CD4-positive, CD25-positive, alpha-beta regulatory T cell (primary cell): Measurements from ENCODE around the gene AQP11. TPM values are rescaled to one million over a fixed set of nuclear protein-coding genes. Genes with fewer than 3 reads are reported as not detected.
"Not testable (repeated sequence)": the region's sequence is repeated elsewhere in the genome, so short reads cannot be mapped to it uniquely, and the experiment has no call there.

ENCODE experiments used
- ATAC-seq, 2 donors: fragments of 150-1000 bp; cut with Tn5 transposase; one replicate each; pipeline ENCODE4 v1.10.0; 2021; ENCODE audit warnings: low read depth in 2 of 2, moderate number of reproducible peaks in 2 of 2, moderate library complexity in 1 of 2
- DNase-seq, 3 donors: peaks; one replicate each; pipeline versions ENCODE4 v3.0.0 to v3.0.0-alpha.2; 2012 to 2022; ENCODE audit warnings: mixed read lengths in 1 of 3
- H3K27ac ChIP-seq: one replicate; pipeline ENCODE4 v1.7.0; 2013; ENCODE audit warnings: mild to moderate bottlenecking, low read length; ENCODE audit not compliant: insufficient read depth, poor library complexity, severe bottlenecking
- H3K27me3 ChIP-seq: one replicate; pipeline ENCODE4 v1.7.0; 2013; ENCODE audit warnings: low read length; ENCODE audit not compliant: control insufficient read depth, insufficient read depth
- H3K36me3 ChIP-seq: one replicate; pipeline ENCODE4 v1.7.0; 2013; ENCODE audit warnings: mild to moderate bottlenecking, low read length, moderate library complexity; ENCODE audit not compliant: control insufficient read depth, insufficient read depth
- H3K4me1 ChIP-seq: 2 replicates; pipeline ENCODE4 v1.7.0; 2013; ENCODE audit warnings: mild to moderate bottlenecking, low read length; ENCODE audit not compliant: insufficient read depth, control insufficient read depth, poor library complexity, severe bottlenecking
- H3K4me3 ChIP-seq: one replicate; pipeline ENCODE4 v1.7.0; 2013; ENCODE audit warnings: low read depth, mild to moderate bottlenecking, low read length, moderate library complexity
- H3K9me3 ChIP-seq, 2 experiments: 1 replicate in 1 of 2; 2 replicates in 1 of 2; pipeline ENCODE4 v1.7.0; 2013; ENCODE audit warnings: low read length in 2 of 2, mild to moderate bottlenecking in 1 of 2, moderate library complexity in 1 of 2; ENCODE audit not compliant: control insufficient read depth in 2 of 2
- H3K27ac Mint-ChIP-seq, 3 donors: one replicate each; pipeline ENCODE4 v1.8.0; 2020 to 2022; ENCODE audit warnings: mild to moderate bottlenecking in 3 of 3, mixed read lengths in 3 of 3, moderate library complexity in 2 of 3
- H3K27me3 Mint-ChIP-seq: one replicate; pipeline ENCODE4 v1.8.0; 2022; ENCODE audit warnings: mild to moderate bottlenecking, mixed read lengths
- H3K36me3 Mint-ChIP-seq: one replicate; pipeline ENCODE4 v1.8.0; 2020; ENCODE audit warnings: mixed read lengths
- H3K4me1 Mint-ChIP-seq, 4 donors: one replicate each; pipeline ENCODE4 v1.8.0; 2020 to 2022; ENCODE audit warnings: mixed read lengths in 4 of 4, mild to moderate bottlenecking in 1 of 4
- H3K4me3 Mint-ChIP-seq, 4 donors: one replicate each; pipeline ENCODE4 v1.8.0; 2020 to 2022; ENCODE audit warnings: mild to moderate bottlenecking in 4 of 4, mixed read lengths in 4 of 4, moderate library complexity in 3 of 4
- H3K9me3 Mint-ChIP-seq, 7 donors: one replicate each; pipeline ENCODE4 v1.8.0; 2020 to 2022; ENCODE audit warnings: mixed read lengths in 7 of 7, mild to moderate bottlenecking in 3 of 7, moderate library complexity in 2 of 7
- polyA plus RNA-seq, 4 donors: library from polyadenylated mRNA; unstranded; fragments of 300-500 nt; fragmentation: Illumina TruSeq; gene quantifications; one replicate each; pipeline ENCODE4 v1.2.3, GENCODE V29; 2021
- total RNA-seq: library from RNA; stranded (reverse); gene quantifications from one replicate; pipeline ENCODE4 v1.2.3, GENCODE V29; 2022

AQP11 gene
- total and polyA plus RNA-seq, 5 donors from 2014 or later, result 0.32 to 1.1 (median 0.47) TPM; not detected in 1

GRCh38 chr11:77630157-77630710 is 40.5 kb downstream of the AQP11 start:
- Histone ChIP-seq H3K36me3 (peaks cover 20% of the 10 kb centered on the region), H3K27ac (no peak overlapping the region), H3K27me3 (no peaks in the 10 kb centered on the region), H3K4me1 (no peaks in the 10 kb centered on the region), H3K4me3 (peak overlapping the region; percentile 4), H3K9me3 (no peaks in the 10 kb centered on the region)
- Mint-ChIP-seq H3K27ac (no peak overlapping the region), H3K4me1 (peaks cover 11 to 46% (median 29%) of the 10 kb centered on the region in 4 donors), H3K27me3 (no peaks in the 10 kb centered on the region), H3K9me3 (no peaks in the 10 kb centered on the region), H3K36me3 (peaks cover 10% of the 10 kb centered on the region), H3K4me3 (no peak overlapping the region)
- ATAC-seq (no peak), DNase-seq (no peak)

GRCh38 chr11:77633926-77634325 is 44.2 kb downstream of the AQP11 start:
- ATAC-seq, H3K27ac ChIP-seq, H3K27me3 ChIP-seq, H3K9me3 ChIP-seq, H3K27ac Mint-ChIP-seq, H3K4me3 ChIP-seq, H3K36me3 ChIP-seq, DNase-seq, H3K9me3 Mint-ChIP-seq, H3K27me3 Mint-ChIP-seq: not testable (repeated sequence)
- H3K4me1 ChIP-seq, result peaks cover 22% of the 10 kb centered on the region
- Mint-ChIP-seq H3K4me3 (peak overlapping the region in 1 of 4 donors; percentile 11), H3K36me3 (peaks cover 11% of the 10 kb centered on the region), H3K4me1 (peaks cover 26 to 63% (median 48%) of the 10 kb centered on the region in 4 donors)

GRCh38 chr11:77636731-77637344 is 47.1 kb downstream of the AQP11 start:
- peaks cover 0 to 4% (median 2%) of the 10 kb centered on the region in 7 donors for H3K9me3 Mint-ChIP-seq
- H3K36me3 ChIP-seq, result peaks cover 2% of the 10 kb centered on the region
- H3K4me3 ChIP-seq, result peak overlapping the region; percentile 93
- peaks cover 22% of the 10 kb centered on the region for H3K4me1 ChIP-seq
- peaks cover 8% of the 10 kb centered on the region for H3K27me3 Mint-ChIP-seq
- ATAC-seq (no peak), DNase-seq (no peak)
- peaks cover 0 to 3% of the 10 kb centered on the region in 2 experiments for H3K9me3 ChIP-seq
- H3K36me3 Mint-ChIP-seq, result peaks cover 11% of the 10 kb centered on the region
- H3K4me1 Mint-ChIP-seq, result peaks cover 15 to 49% (median 33%) of the 10 kb centered on the region in 4 donors
- H3K4me3 Mint-ChIP-seq, result peak overlapping the region; percentile 85 to 96 (median 94)
- no peak overlapping the region for H3K27ac ChIP-seq
- peaks cover 3% of the 10 kb centered on the region for H3K27me3 ChIP-seq
- H3K27ac Mint-ChIP-seq, result peak overlapping the region; percentile 76 to 93 (median 87)

- Mint-ChIP-seq H3K27me3 (peaks cover 16% of the 10 kb centered on the region), H3K9me3 (peaks cover 0 to 4% (median 2%) of the 10 kb centered on the region in 7 donors), H3K4me3 (peak within 1 kb of the TSS; percentile 85 to 96 (median 94)), H3K36me3 (peaks cover 11% of the 10 kb centered on the region), H3K27ac (peak within 1 kb of the TSS; percentile 92 to 94 (median 93)), H3K4me1 (peaks cover 15 to 44% (median 29%) of the 10 kb centered on the region in 4 donors)
- peaks cover 22% of the 10 kb centered on the region for H3K4me1 ChIP-seq
- H3K9me3 ChIP-seq, result peaks cover 0 to 3% of the 10 kb centered on the region in 2 experiments
- H3K36me3 ChIP-seq, result peaks cover 1% of the 10 kb centered on the region
- ATAC-seq (peak; percentile 99 to 100), DNase-seq (peak; percentile 58 to 91 (median 77))
- H3K27ac ChIP-seq, result peak within 1 kb of the TSS; percentile 65
- H3K27me3 ChIP-seq, result peaks cover 3% of the 10 kb centered on the region
- H3K4me3 ChIP-seq, result peak within 1 kb of the TSS; percentile 93
Observed at GRCh38 chr11:77637345-77638165, 47.8 kb downstream of the AQP11 start, which contains the start of gene CLNS1A. Gene CLNS1A, minus strand, starts transcription at chr11:77637794. Its CDS starts 80 bp downstream, at chr11:77637714.

GRCh38 chr11:77642228-77642627 is 52.5 kb downstream of the AQP11 start:
- Mint-ChIP-seq H3K27ac (no peak overlapping the region), H3K4me3 (peak overlapping the region in 1 of 4 donors; percentile 11), H3K36me3 (no peaks in the 10 kb centered on the region), H3K4me1 (peaks cover 0 to 10% (median 4%) of the 10 kb centered on the region in 4 donors), H3K27me3 (peaks cover 42% of the 10 kb centered on the region), H3K9me3 (peaks cover 0 to 4% (median 2%) of the 10 kb centered on the region in 7 donors)
- H3K27me3 ChIP-seq, result peaks cover 8% of the 10 kb centered on the region
- no peak overlapping the region for H3K4me3 ChIP-seq
- no peak overlapping the region for H3K27ac ChIP-seq
- H3K9me3 ChIP-seq, result peaks cover 0 to 3% of the 10 kb centered on the region in 2 experiments
- H3K36me3 ChIP-seq, result no peaks in the 10 kb centered on the region
- no peak for DNase-seq
- peaks cover 5% of the 10 kb centered on the region for H3K4me1 ChIP-seq
- no peak for ATAC-seq

GRCh38 chr11:77644887-77645286 is 55.1 kb downstream of the AQP11 start:
- peak overlapping the region in 2 of 4 donors; percentile 18 to 29 for H3K4me3 Mint-ChIP-seq
- Histone ChIP-seq H3K9me3 (peaks cover 0 to 3% of the 10 kb centered on the region in 2 experiments), H3K27ac (no peak overlapping the region), H3K4me3 (no peak overlapping the region), H3K36me3 (no peaks in the 10 kb centered on the region), H3K27me3 (peaks cover 11% of the 10 kb centered on the region), H3K4me1 (no peaks in the 10 kb centered on the region)
- no peak overlapping the region for H3K27ac Mint-ChIP-seq
- H3K27me3 Mint-ChIP-seq, result peaks cover 48% of the 10 kb centered on the region
- H3K9me3 Mint-ChIP-seq, result peaks cover 0 to 3% (median 0%) of the 10 kb centered on the region in 7 donors
- no peak for DNase-seq
- no peak for ATAC-seq
- no peaks in the 10 kb centered on the region for H3K4me1 Mint-ChIP-seq
- no peaks in the 10 kb centered on the region for H3K36me3 Mint-ChIP-seq

GRCh38 chr11:77647654-77648305 is 58.0 kb downstream of the AQP11 start:
- Histone ChIP-seq H3K4me3 (no peak overlapping the region), H3K27ac (no peak overlapping the region), H3K27me3 (peaks cover 8% of the 10 kb centered on the region), H3K4me1 (no peaks in the 10 kb centered on the region), H3K36me3 (no peaks in the 10 kb centered on the region), H3K9me3 (no peaks in the 10 kb centered on the region)
- ATAC-seq (no peak), DNase-seq (no peak)
- Mint-ChIP-seq H3K27ac (peak overlapping the region in 1 of 3 donors; percentile 32), H3K4me3 (no peak overlapping the region), H3K27me3 (peaks cover 38% of the 10 kb centered on the region), H3K36me3 (no peaks in the 10 kb centered on the region), H3K4me1 (no peaks in the 10 kb centered on the region), H3K9me3 (peaks cover 0 to 2% (median 0%) of the 10 kb centered on the region in 7 donors)
